GM18526 (cell line): ENCODE measurements around the gene TRAPPC5.

Experiments used
- POLR2A ChIP-seq: IDR thresholded peaks from 3 replicates; pipeline ENCODE4 v1.6.1; 2011; ENCODE audit not compliant: insufficient read length; ENCODE audit errors: extremely low read depth

The TRAPPC5 gene

GRCh38 chr19:7661744-7662538 is 18.7 kb upstream of the TRAPPC5 start:
- no peak for TF ChIP-seq POLR2A

DNA sequence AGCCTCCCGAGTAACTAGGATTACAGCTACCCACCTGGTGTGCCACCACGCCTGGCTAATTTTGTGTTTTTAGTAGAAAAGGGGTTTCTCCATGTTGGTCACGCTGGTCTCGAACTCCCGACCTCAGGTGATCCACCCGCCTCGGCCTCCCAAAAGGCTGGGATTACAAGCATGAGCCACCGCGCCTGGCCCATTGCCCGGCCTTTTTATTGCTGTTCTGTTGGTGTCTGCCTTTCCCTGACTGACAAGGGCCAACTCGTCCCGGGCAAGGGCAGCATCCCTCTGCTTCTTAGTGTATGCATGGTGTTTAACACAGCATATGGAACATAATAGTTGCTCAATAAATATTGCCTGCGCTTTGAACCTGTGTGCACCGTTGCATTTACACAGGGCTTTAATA is 18.0 kb upstream of the TRAPPC5 start:
- no peak for TF ChIP-seq POLR2A

GRCh38 chr19:7663706-7664105 is 16.9 kb upstream of the TRAPPC5 start:
- TF ChIP-seq POLR2A = no peak

DNA sequence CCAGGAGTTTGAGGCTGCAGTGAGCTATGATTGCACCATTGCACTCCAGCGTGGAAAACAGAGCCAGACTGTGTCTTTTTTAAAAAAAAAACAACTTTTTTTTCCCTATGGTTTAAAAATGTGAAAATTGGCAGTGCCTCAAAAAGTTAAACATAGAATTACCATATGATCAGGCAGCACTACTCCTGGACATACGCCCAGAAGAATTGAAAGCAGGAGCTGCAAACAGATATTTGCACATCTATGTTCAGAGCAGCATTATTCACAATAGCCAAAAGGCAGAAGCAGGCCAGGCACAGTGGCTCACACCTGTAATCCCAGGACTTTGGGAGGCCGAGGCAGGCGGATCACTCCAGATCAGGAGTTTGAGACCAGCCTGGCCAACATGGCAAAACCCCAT is 15.6 kb upstream of the TRAPPC5 start:
- no peak for TF ChIP-seq POLR2A

DNA sequence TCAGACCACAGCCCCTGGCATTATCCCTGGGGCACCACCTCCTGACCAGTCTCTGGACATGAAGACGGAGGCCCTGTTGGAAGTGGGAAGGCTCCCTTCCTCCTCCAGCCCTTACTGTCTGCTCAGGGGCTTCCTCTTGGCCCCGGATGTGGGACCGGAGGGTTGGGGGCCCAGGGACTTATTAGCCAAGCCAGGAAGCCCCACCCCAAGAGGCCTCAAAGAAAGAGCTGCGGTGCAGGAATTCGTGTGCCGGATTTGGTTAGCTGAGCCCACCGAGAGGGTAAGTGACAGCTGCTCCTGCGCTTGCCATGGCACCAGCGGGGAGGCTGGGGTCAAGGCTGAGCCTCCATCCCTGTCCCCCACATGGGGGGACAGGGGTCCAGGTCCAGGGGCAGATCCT is 11.8 kb upstream of the TRAPPC5 start, which contains the start of gene RETN:
RETN (plus strand) TSS at position 208 of the 400 bp plus-strand sequence. CDS start 278 bp downstream, outside the sequence.
- no peak for TF ChIP-seq POLR2A

- TF ChIP-seq POLR2A = no peak
Observed at GRCh38 chr19:7669641-7670040, 11.0 kb upstream of the TRAPPC5 start.

DNA sequence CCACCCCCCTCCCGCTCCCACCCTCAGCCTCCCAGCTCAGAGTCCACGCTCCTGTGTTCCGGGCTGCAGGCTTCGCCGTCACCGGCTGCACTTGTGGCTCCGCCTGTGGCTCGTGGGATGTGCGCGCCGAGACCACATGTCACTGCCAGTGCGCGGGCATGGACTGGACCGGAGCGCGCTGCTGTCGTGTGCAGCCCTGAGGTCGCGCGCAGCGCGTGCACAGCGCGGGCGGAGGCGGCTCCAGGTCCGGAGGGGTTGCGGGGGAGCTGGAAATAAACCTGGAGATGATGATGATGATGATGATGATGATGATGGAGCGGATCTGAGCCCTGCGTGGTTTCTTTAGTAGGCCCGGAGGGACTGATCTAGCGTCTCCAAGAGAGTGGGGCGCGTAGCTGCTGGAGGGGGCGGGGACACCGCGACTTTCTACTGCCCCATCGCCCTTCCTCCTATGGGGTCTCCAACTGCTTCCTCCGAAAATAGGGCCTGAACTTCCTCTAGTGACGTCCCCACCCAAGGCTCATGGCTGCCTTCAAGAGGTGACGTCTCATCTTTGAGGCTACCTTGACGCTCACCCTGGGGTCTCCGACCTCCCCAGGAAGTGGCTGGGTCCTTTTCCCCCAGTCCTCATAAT is 10.4 kb upstream of the TRAPPC5 start:
- no peak for TF ChIP-seq POLR2A

DNA sequence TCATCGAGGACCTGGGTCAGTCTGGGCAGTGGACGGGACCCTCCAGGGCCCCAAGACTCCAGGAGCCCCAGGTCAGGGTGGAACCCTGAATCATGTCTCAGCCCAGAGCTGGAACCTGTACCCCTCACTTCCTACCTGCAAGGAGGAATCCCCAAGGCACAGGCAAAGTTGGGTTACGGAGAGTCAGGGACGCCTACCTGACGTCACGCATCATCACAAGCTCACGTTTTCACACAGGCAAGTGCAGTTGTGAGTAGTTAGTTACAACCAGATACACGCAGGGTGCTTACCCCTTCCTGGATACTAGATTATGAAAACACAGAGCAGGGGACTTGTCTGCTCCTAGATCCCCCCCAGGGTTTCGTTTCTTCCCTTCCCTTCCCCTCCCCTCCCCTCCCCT is 9.8 kb upstream of the TRAPPC5 start:
- no peak for TF ChIP-seq POLR2A

DNA sequence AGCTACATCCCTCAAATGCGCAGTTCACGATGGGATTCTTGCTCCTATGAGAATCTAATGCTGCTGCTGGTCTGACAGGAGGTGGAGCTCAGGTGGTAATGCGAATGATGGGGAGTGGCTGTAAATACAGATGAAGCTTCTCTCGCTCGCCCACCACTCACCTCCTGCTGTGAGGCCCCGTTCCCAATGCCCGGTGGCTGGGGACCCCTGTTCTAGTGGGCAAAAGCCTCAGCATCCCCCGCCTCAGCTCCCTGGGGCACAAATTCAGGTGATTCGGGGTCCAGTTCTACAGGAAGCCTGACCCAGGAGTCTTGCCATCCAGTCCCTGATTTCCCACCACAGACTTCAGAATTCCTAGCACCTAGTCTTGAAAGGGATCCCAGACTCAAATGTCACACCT is 8.1 kb upstream of the TRAPPC5 start:
- TF ChIP-seq POLR2A = no peak

DNA sequence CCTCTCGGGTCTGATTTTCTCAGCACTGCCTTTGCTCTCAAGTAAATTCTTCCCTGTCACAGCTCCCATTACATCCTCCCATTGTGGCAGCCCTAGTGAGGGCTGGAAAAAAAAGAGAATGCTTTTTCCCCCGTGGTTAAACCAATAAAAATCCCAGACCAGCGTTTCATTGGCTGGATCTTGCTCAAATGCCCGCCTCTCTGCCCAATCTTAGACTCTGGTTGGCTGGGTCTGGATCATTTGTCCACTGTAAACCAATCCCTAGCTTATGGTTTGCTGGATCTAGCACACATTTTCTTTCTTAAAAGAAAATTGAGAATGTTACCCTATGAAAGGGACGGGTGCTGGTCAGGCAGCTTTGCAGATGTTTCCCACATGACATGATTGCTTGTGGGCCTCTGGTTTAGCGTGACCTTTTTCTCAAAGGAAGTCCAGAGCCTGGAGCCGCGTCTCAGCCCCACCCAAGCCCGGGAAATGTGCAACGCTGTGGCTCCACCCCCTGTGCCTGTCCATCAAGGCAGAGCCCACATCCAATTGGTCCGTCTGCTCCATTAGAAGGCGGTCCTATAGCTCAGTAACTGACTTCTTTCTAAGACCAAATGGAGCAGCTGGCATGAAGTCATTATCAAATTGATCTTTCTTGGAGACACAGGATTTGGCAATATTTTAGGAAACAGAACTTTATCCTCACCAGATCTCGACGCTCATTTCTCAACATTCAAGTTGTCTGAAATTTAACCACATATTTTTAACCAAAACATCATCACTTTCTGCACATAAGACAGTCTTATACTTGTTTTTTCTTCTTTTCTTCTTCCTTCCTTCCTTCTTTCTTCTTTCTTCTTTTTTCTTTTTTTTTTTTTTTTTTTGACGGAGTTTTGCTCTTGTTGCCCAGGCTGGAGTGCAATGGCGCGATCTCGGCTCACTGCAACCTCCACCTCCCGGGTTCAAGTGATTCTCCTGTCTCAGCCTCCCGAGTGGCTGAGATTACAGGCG is 6.3 kb upstream of the TRAPPC5 start:
- no peak for TF ChIP-seq POLR2A

GRCh38 chr19:7676376-7676775 is 4.3 kb upstream of the TRAPPC5 start:
- no peak for TF ChIP-seq POLR2A

DNA sequence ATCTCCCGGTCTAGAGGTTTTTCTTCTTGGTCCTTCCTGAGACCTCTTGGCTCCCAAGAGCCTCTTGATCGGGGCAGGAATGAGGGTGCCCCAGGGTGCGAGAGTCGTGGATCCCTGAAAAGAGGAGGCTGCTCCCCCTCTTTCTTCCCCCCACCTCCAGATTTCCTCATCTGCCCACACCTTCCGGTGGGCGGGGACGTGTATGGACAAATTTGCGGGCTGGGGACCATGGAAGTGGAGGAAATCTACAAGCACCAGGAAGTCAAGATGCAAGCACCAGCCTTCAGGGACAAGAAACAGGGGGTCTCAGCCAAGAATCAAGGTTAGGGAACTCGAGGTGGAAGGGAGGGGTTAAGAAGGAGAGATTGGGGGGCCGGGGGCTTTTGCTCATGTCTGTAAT is 3.8 kb upstream of the TRAPPC5 start, which contains the start of gene MCEMP1:
MCEMP1 (plus strand) TSS at position 237 of the 400 bp plus-strand sequence; CDS start at position 268, 31 bp downstream.
- TF ChIP-seq POLR2A = no peak

- TF ChIP-seq POLR2A = no peak
Observed at GRCh38 chr19:7677669-7678311, 2.8 kb upstream of the TRAPPC5 start.

GRCh38 chr19:7678971-7679751 is 1.5 kb upstream of the TRAPPC5 start:
- TF ChIP-seq POLR2A = no peak

DNA sequence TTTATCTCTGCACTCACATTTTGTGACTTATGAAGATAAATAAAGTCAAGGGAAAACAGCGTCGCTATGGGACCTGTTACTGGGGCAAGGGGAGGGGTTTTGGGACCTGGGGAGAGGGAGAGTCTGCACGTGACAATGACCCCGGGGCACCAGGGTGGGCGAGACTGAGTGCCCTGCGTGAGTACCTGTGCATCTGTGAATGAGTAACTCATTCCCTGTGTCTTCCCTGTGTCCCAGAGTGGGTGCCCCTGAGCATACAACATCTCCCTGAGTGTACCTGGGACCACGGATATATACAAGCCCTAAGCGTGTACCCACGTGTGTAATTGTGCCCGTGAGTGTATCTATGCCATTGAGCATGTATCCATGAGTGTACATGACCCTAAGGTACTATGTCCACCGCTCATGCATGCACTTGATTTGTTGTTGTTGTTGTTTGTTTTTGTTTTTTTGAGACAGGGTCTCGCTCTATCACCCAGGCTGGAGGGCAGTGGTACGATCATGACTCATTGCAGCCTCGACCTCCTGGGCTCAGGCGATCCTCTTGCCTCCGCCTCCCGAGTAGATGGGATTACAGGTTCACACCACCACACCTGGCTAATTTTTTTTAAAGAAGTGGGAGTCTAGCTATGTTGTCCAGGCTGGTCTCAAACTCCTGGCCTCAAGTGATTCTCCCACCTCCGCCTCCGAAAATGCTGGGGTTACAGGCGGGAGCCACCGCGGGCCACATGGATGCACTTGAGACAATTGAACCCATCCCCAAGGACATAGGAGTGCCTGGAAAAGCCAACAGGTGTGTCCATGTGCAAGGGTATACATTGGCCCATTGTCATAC is 645 bp upstream of the TRAPPC5 start:
- TF ChIP-seq POLR2A = no peak
